GM19324 (cell line): ENCODE data around the gene RITA1.

Experiments used
- ATAC-seq: cut with Tn5 transposase; IDR thresholded peaks from one replicate; pipeline ENCODE4 v1.9.1; 2021; ENCODE audit warnings: mild to moderate bottlenecking, moderate library complexity; ENCODE audit not compliant: unreplicated experiment, low FRiP score

Gene RITA1

GRCh38 chr12:113241191-113242025 lies 55.9 kb downstream of the RITA1 start:
- ATAC-seq: no peak
